Measurements from ENCODE around the gene ACSS1.

The ACSS1 gene

GRCh38 chr20:25039697-25040437 lies 18.1 kb downstream of the ACSS1 start:
- no peak overlapping the region for H3K14ac ChIP-seq (ENCODE audit: low read length)
- no peak overlapping the region for H3K4me3 ChIP-seq (ENCODE audit: low read depth, low read length)
- H3K36me3 ChIP-seq (ENCODE audit: control insufficient read depth in 1 of 2, insufficient read depth in 2 of 2, low read length in 2 of 2): no peaks in the 10 kb centered on the region
- no peak for DNase-seq
- H3K27ac ChIP-seq (ENCODE audit: low read depth, low read length): no peak overlapping the region
- H2BK5ac ChIP-seq (ENCODE audit: low read depth, low read length, poor library complexity): no peak overlapping the region
- WGBS (ENCODE audit: extremely low coverage, insufficient coverage, insufficient read length): no CpG with 5 or more reads among the region's 9 CpGs
- H3K9me3 ChIP-seq (ENCODE audit: insufficient read depth, low read depth, low read length): peaks cover 1% of the 10 kb centered on the region
- no peaks in the 10 kb centered on the region for H3K4me1 ChIP-seq (ENCODE audit: control insufficient read depth in 1 of 2, insufficient read depth in 2 of 2, low read length in 2 of 2)
- H4K8ac ChIP-seq (ENCODE audit: low read depth, low read length): no peak overlapping the region
- H4K12ac ChIP-seq (ENCODE audit: low read depth, low read length): no peak overlapping the region
- H3K18ac ChIP-seq (ENCODE audit: low read length): no peak overlapping the region
- H2BK12ac ChIP-seq (ENCODE audit: low read length): no peak overlapping the region
- no peak overlapping the region for H3K4me2 ChIP-seq (ENCODE audit: low read length)
- no peak overlapping the region for H2AK5ac ChIP-seq (ENCODE audit: low read length)
- H3K23ac ChIP-seq (ENCODE audit: low read length): no peak overlapping the region
- H2AFZ ChIP-seq (ENCODE audit: insufficient read depth, low read length, poor library complexity): no peak overlapping the region
- H3K79me1 ChIP-seq (ENCODE audit: low read length): no peaks in the 10 kb centered on the region
- no peak overlapping the region for H2BK120ac ChIP-seq (ENCODE audit: insufficient read depth, low read length, poor library complexity)
- no peak overlapping the region for H3K9ac ChIP-seq (ENCODE audit: low read length)
- H4K91ac ChIP-seq (ENCODE audit: low read depth, low read length): no peak overlapping the region
- H3K79me2 ChIP-seq (ENCODE audit: control insufficient read depth, insufficient read depth, low read length, poor library complexity): no peaks in the 10 kb centered on the region
- no peaks in the 10 kb centered on the region for H3K27me3 ChIP-seq (ENCODE audit: insufficient read depth, low read length)
- no peak overlapping the region for H3K4ac ChIP-seq (ENCODE audit: low read depth, low read length)

GRCh38 chr20:25038591-25039015 lies 19.3 kb downstream of the ACSS1 start:
- WGBS (ENCODE audit: extremely low coverage, insufficient coverage, insufficient read length): no CpG with 5 or more reads among the region's 6 CpGs
- DNase-seq: no peak
- Histone ChIP-seq H3K4me2 (ENCODE audit: low read length) (no peak overlapping the region), H3K18ac (ENCODE audit: low read length) (no peak overlapping the region), H3K27me3 (ENCODE audit: insufficient read depth, low read length) (no peaks in the 10 kb centered on the region), H3K9me3 (ENCODE audit: insufficient read depth, low read depth, low read length) (no peaks in the 10 kb centered on the region), H3K14ac (ENCODE audit: low read length) (no peak overlapping the region), H3K4me1 (ENCODE audit: control insufficient read depth in 1 of 2, insufficient read depth in 2 of 2, low read length in 2 of 2) (no peaks in the 10 kb centered on the region), H4K91ac (ENCODE audit: low read depth, low read length) (no peak overlapping the region), H3K4ac (ENCODE audit: low read depth, low read length) (no peak overlapping the region), H3K79me2 (ENCODE audit: control insufficient read depth, insufficient read depth, low read length, poor library complexity) (no peaks in the 10 kb centered on the region), H3K36me3 (ENCODE audit: control insufficient read depth in 1 of 2, insufficient read depth in 2 of 2, low read length in 2 of 2) (no peaks in the 10 kb centered on the region), H2AFZ (ENCODE audit: insufficient read depth, low read length, poor library complexity) (no peak overlapping the region), H2BK12ac (ENCODE audit: low read length) (no peak overlapping the region), H2BK120ac (ENCODE audit: insufficient read depth, low read length, poor library complexity) (no peak overlapping the region), H3K27ac (ENCODE audit: low read depth, low read length) (no peak overlapping the region), H2AK5ac (ENCODE audit: low read length) (no peak overlapping the region), H3K79me1 (ENCODE audit: low read length) (no peaks in the 10 kb centered on the region), H4K8ac (ENCODE audit: low read depth, low read length) (no peak overlapping the region), H4K12ac (ENCODE audit: low read depth, low read length) (no peak overlapping the region), H3K9ac (ENCODE audit: low read length) (no peak overlapping the region), H2BK5ac (ENCODE audit: low read depth, low read length, poor library complexity) (no peak overlapping the region), H3K4me3 (ENCODE audit: low read depth, low read length) (no peak overlapping the region), H3K23ac (ENCODE audit: low read length) (no peak overlapping the region)

- Histone ChIP-seq H3K9ac (ENCODE audit: low read length) (no peak overlapping the region), H4K8ac (ENCODE audit: low read depth, low read length) (no peak overlapping the region), H3K4me1 (ENCODE audit: control insufficient read depth in 1 of 2, insufficient read depth in 2 of 2, low read length in 2 of 2) (no peaks in the 10 kb centered on the region), H3K36me3 (ENCODE audit: control insufficient read depth in 1 of 2, insufficient read depth in 2 of 2, low read length in 2 of 2) (no peaks in the 10 kb centered on the region), H3K79me2 (ENCODE audit: control insufficient read depth, insufficient read depth, low read length, poor library complexity) (no peaks in the 10 kb centered on the region), H3K27ac (ENCODE audit: low read depth, low read length) (no peak overlapping the region), H3K27me3 (ENCODE audit: insufficient read depth, low read length) (no peaks in the 10 kb centered on the region), H4K91ac (ENCODE audit: low read depth, low read length) (no peak overlapping the region), H4K12ac (ENCODE audit: low read depth, low read length) (no peak overlapping the region), H2BK5ac (ENCODE audit: low read depth, low read length, poor library complexity) (no peak overlapping the region), H3K18ac (ENCODE audit: low read length) (no peak overlapping the region), H3K4me2 (ENCODE audit: low read length) (no peak overlapping the region), H3K4ac (ENCODE audit: low read depth, low read length) (no peak overlapping the region), H2AFZ (ENCODE audit: insufficient read depth, low read length, poor library complexity) (no peak overlapping the region), H3K14ac (ENCODE audit: low read length) (no peak overlapping the region), H3K4me3 (ENCODE audit: low read depth, low read length) (no peak overlapping the region), H2AK5ac (ENCODE audit: low read length) (no peak overlapping the region), H3K9me3 (ENCODE audit: insufficient read depth, low read depth, low read length) (no peaks in the 10 kb centered on the region), H2BK12ac (ENCODE audit: low read length) (no peak overlapping the region), H3K23ac (ENCODE audit: low read length) (no peak overlapping the region), H2BK120ac (ENCODE audit: insufficient read depth, low read length, poor library complexity) (no peak overlapping the region), H3K79me1 (ENCODE audit: low read length) (no peaks in the 10 kb centered on the region)
- no peak for DNase-seq
- no CpG with 5 or more reads among the region's 3 CpGs for WGBS (ENCODE audit: extremely low coverage, insufficient coverage, insufficient read length)
Observed at GRCh38 chr20:25038103-25038410, 19.9 kb downstream of the ACSS1 start.

GRCh38 chr20:25037288-25038102 lies 20.4 kb downstream of the ACSS1 start:
- H2AFZ ChIP-seq (ENCODE audit: insufficient read depth, low read length, poor library complexity): no peak overlapping the region
- no CpG with 5 or more reads among the region's 15 CpGs for whole genome bisulfite sequencing (ENCODE audit: extremely low coverage, insufficient coverage, insufficient read length)
- H3K4me3 ChIP-seq (ENCODE audit: low read depth, low read length): no peak overlapping the region
- no peak overlapping the region for H4K8ac ChIP-seq (ENCODE audit: low read depth, low read length)
- no peaks in the 10 kb centered on the region for H3K36me3 ChIP-seq (ENCODE audit: control insufficient read depth in 1 of 2, insufficient read depth in 2 of 2, low read length in 2 of 2)
- no peak overlapping the region for H3K18ac ChIP-seq (ENCODE audit: low read length)
- H3K27ac ChIP-seq (ENCODE audit: low read depth, low read length): no peak overlapping the region
- H3K27me3 ChIP-seq (ENCODE audit: insufficient read depth, low read length): no peaks in the 10 kb centered on the region
- H3K14ac ChIP-seq (ENCODE audit: low read length): no peak overlapping the region
- no peak overlapping the region for H3K4me2 ChIP-seq (ENCODE audit: low read length)
- no peak overlapping the region for H3K23ac ChIP-seq (ENCODE audit: low read length)
- H3K79me2 ChIP-seq (ENCODE audit: control insufficient read depth, insufficient read depth, low read length, poor library complexity): no peaks in the 10 kb centered on the region
- no peak overlapping the region for H2BK5ac ChIP-seq (ENCODE audit: low read depth, low read length, poor library complexity)
- no peak overlapping the region for H4K91ac ChIP-seq (ENCODE audit: low read depth, low read length)
- H3K9me3 ChIP-seq (ENCODE audit: insufficient read depth, low read depth, low read length): no peaks in the 10 kb centered on the region
- H2BK12ac ChIP-seq (ENCODE audit: low read length): no peak overlapping the region
- H3K9ac ChIP-seq (ENCODE audit: low read length): no peak overlapping the region
- no peak overlapping the region for H2AK5ac ChIP-seq (ENCODE audit: low read length)
- no peak overlapping the region for H3K4ac ChIP-seq (ENCODE audit: low read depth, low read length)
- no peaks in the 10 kb centered on the region for H3K4me1 ChIP-seq (ENCODE audit: control insufficient read depth in 1 of 2, insufficient read depth in 2 of 2, low read length in 2 of 2)
- H2BK120ac ChIP-seq (ENCODE audit: insufficient read depth, low read length, poor library complexity): no peak overlapping the region
- H3K79me1 ChIP-seq (ENCODE audit: low read length): no peaks in the 10 kb centered on the region
- no peak overlapping the region for H4K12ac ChIP-seq (ENCODE audit: low read depth, low read length)
- no peak for DNase-seq
